SU-DHL-6 (cell line): ENCODE results near the gene MAST4.

Experiments
- EZH2phosphoT487 ChIP-seq: fragments of 200-600 bp; sonication (generic), shearing (Covaris generic); conservative IDR thresholded peaks from 2 replicates; pipeline ENCODE4 v1.6.1; 2018; ENCODE audit warnings: mild to moderate bottlenecking, antibody characterized with exemption, low read length, moderate library complexity, mixed read lengths
- TF ChIP-seq, protein P1 (sequence below): fragments of 200-600 bp; sonication (generic); IDR thresholded peaks from one replicate; pipeline ENCODE4 v1.5.1; 2017; ENCODE audit warnings: antibody characterized with exemption, mild to moderate bottlenecking, low read length, moderate library complexity; ENCODE audit not compliant: insufficient read depth, poor library complexity, severe bottlenecking

- TF ChIP-seq, protein P1, sequence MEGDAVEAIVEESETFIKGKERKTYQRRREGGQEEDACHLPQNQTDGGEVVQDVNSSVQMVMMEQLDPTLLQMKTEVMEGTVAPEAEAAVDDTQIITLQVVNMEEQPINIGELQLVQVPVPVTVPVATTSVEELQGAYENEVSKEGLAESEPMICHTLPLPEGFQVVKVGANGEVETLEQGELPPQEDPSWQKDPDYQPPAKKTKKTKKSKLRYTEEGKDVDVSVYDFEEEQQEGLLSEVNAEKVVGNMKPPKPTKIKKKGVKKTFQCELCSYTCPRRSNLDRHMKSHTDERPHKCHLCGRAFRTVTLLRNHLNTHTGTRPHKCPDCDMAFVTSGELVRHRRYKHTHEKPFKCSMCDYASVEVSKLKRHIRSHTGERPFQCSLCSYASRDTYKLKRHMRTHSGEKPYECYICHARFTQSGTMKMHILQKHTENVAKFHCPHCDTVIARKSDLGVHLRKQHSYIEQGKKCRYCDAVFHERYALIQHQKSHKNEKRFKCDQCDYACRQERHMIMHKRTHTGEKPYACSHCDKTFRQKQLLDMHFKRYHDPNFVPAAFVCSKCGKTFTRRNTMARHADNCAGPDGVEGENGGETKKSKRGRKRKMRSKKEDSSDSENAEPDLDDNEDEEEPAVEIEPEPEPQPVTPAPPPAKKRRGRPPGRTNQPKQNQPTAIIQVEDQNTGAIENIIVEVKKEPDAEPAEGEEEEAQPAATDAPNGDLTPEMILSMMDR, result no peak
- no peak for TF ChIP-seq EZH2phosphoT487
Measured at GRCh38 chr5:67031057-67031443, 434.9 kb downstream of the MAST4 start.
